Mammary epithelial cell (primary cell): ENCODE results near the gene CERCAM.

Experiments used
- EZH2 ChIP-seq: IDR thresholded peaks from 2 replicates; pipeline ENCODE4 v1.6.1; 2012; ENCODE audit warnings: low read length, inconsistent platforms, borderline replicate concordance
- TF ChIP-seq, protein P1 (sequence below), 2 donors: IDR thresholded peaks in 1 of 2; conservative IDR thresholded peaks in 1 of 2; 2 replicates each; pipeline ENCODE4 v1.5.1; 2011 to 2012; ENCODE audit warnings: inconsistent platforms in 2 of 2, low read length in 2 of 2, mild to moderate bottlenecking in 2 of 2, control low read depth in 1 of 2, low read depth in 1 of 2; ENCODE audit not compliant: insufficient read depth in 1 of 2; ENCODE audit errors: extremely low read depth in 1 of 2

DNA sequence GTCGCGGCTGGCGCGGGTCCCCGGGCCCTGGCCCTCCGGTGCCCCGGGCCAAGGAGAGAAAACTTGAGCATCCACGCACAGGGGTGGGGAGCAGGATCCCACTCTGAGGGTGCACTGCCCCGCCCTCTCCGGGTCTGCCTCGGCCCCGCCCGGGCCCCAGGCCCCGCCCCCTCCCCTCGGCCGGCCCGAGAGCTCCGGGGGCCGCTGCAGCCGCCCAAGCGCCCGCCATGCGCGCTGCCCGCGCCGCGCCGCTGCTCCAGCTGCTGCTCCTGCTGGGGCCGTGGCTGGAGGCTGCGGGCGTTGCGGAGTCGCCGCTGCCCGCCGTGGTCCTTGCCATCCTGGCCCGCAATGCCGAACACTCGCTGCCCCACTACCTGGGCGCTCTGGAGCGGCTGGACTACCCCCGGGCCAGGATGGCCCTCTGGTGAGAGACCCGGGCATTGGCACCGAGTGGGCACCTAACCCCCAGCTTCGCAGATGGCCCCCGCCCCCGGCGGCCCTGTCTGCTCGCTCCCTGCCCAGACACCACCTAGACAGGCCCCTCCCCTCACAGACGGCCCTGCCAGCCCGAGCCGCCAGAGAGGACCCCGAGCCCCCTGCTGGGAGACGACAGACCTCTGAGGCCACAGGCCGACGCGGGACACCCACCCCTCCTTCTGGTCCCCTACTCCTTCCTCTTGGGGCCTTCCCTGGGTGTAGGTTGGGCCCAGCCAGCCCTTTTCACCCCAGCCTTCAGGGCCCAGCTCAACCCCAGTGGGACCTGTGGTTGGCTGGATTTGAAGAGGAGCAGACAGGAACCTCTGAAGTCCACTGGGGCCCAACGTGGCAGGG, at the start of gene CERCAM:
- TF ChIP-seq, protein P1, sequence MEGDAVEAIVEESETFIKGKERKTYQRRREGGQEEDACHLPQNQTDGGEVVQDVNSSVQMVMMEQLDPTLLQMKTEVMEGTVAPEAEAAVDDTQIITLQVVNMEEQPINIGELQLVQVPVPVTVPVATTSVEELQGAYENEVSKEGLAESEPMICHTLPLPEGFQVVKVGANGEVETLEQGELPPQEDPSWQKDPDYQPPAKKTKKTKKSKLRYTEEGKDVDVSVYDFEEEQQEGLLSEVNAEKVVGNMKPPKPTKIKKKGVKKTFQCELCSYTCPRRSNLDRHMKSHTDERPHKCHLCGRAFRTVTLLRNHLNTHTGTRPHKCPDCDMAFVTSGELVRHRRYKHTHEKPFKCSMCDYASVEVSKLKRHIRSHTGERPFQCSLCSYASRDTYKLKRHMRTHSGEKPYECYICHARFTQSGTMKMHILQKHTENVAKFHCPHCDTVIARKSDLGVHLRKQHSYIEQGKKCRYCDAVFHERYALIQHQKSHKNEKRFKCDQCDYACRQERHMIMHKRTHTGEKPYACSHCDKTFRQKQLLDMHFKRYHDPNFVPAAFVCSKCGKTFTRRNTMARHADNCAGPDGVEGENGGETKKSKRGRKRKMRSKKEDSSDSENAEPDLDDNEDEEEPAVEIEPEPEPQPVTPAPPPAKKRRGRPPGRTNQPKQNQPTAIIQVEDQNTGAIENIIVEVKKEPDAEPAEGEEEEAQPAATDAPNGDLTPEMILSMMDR (conservative IDR thresholded peaks at IDR 0.05 in 1 of 2, IDR thresholded peaks at IDR 0.05 in 1 of 2; ENCODE audit: extremely low read depth in 1 of 2, insufficient read depth in 1 of 2, low read depth in 1 of 2, low read length in 2 of 2), result no peak
- TF ChIP-seq EZH2, result no peak
